ENCODE measurements around the gene DVL2. TPM values are rescaled to one million over a fixed set of nuclear protein-coding genes. Genes with fewer than 3 reads are reported as not detected.

The DVL2 gene
- total RNA-seq, 1 donor from 2014 or later: 49.1 TPM

DNA sequence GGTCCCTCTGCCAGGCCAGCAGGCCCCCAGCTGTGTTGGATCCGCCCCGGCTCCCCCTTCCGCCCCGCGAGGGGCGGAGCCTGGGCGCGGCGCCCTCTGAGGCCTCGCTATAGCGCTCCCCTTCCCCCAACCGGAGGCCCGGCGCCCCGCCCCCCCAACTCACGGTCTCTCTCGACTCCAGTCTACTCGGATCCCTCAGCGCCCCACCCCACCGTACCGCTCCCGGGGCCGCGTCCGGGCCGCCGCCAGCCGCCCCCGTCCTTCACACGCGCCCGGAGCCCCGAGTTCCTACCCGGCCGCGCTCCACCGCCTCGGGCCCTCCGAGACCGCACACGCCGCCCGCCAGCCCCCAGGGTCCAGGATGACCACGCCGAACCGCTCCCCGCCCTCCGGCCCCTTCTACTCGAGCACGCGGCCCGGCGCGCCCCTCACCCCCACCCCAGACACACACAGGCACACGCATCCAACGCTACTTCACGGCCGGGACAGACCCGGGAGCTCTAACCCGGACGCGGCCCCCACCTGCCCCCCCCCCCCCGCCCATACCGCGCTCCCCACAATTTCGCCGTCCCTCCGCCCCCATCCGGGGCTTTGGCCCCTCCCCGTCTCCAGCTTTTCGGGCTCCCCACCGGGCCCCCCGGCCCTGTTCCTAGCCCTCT is 3.6 kb upstream of the DVL2 start:
- DNase-seq: peak; percentile 33

DNA sequence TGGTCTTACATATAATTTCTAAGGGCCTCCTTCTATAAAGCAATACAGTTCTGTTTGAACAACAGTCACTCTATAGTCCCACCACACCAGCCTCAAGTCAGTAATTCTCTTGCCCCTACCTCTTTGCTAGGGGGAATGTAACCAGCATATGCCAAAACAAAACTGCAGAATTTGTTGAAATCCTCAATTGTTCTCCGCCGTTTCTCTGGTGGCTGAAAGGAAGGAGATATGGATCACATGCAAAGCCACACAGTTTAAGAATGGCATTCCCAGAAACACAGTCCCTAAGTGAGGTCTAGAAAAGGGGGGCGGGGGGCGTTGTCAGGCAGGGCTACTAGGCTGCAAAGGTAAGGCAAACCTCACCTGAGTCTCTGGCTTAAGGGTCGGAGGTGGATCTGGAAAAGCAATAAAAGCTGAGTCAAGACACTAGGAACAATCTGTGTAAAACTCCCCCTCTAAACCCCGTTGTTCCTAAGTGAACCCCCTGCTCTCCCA is 3.0 kb upstream of the DVL2 start:
- no peak for DNase-seq

DNA sequence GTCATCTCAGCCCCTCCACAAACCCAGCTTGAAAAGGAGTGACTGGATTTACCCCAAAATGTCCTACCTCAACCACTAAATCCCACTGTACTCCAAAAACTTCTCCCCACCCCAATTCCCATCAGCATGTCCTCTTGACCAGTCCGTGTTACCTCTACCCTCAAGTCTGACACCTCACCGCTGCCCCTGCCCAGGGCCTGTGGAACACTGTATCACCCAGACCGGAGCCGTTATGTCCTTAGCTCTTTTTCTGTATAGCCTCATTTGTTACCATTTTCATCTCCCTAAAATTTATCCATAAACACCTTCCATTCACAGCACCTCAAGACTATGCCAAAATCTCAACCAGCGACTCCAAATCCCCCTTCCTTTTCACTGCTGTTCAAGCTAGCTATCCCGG is 2.5 kb upstream of the DVL2 start:
- DNase-seq: no peak

DNA sequence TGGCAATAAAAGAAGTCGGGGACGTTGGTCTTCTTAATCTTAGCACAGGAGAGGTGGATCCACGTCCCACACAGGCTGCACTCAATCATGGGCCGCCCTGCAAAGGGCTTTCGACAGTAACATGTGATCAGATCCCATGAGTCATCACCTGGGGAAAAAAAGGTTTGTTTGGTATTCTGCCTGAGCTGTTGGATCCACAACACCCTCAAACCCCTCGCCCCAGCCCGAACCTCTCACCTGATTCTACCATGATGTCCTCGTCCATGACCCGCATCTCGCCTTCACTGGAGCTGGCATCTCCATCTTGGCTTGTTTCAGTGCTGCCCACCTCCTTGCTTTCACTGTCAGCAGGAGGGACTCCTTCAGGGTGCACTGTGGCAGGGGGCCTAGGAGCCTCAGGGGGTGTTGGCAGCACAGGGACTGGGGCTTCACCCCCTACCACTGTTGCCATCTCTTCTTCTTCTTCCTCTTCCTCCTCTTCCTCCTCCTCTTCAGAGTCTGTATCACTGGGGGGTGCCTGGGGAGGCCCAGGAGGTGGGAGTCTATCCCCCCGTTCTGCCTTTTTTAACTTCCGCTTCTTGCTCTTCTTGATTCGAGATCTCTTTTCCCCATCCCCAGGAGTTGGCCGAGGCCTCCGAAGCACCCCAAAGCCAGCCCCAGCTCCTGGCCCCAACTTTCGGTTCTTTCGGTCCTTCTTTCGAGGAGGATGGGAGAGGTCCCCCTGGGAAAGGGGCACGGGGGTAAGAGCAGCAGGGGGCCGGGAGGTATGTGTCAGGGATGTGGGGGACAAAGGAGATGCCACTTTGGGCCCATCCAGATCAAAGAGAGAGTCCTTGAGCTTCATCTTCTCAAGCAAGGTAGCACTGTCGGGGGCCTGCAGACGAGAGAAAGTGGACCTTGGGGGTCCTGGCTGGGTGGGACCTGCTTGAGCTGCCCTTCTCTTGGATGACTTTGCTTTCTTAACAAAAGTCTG is 1.7 kb upstream of the DVL2 start:
- DNase-seq: no peak

DNA sequence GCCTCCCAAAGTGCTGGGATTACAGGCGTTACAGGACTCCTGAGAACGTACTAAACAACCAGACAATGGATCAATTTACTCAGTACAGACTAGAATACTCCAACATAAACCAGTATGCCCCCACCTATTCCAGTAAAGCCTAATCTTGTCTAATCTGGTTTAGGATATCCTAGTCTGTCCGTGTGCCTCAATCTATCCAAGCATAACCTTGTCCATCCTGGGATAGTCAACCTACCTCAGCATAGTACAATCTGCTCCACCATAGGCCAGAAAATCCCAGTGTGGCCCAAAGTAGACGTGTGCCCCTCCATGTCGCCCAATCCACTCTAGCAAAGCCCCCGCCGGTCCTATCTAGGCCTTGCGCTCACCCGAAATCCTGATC is 625 bp downstream of the DVL2 start:
- DNase-seq: no peak

DNA sequence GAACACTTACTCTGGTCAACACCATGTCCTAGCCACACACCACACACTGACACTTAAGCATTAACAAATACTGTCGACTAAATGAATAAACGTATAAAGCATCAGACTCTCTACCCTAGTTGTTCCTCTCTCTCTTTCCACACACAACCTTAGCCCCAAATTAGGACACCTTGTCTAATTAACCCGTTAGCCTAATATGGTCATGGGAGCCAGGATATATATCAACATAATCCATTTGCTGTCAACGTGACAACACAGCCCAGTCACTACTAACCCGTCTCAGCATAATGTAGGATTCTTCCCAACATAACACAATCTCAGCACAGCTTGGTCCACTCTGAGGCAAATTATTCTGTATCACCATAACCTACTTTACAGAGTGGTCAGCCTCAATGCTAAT is 2.2 kb downstream of the DVL2 start:
- DNase-seq: no peak

DNA sequence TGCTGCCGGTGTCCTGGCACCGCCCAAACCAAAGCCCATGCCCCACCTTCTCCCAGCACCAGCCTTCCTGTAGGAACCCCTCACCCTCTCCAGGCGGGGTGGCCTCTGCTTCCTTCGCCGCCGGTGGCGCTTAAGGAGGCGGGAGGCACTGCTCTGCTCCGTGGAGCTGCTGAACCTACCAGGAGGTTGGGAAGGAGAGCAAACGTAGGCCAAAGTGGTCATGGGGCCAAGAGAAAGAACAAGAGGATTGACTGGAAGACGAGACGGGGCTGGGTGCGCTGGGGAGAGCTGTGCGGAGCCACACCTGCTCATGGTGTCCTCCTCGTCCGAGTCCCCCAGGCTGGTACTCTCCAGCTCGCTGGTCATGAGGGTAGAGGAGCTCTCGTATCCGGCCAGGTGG is 4.8 kb downstream of the DVL2 start:
- DNase-seq: no peak

DNA sequence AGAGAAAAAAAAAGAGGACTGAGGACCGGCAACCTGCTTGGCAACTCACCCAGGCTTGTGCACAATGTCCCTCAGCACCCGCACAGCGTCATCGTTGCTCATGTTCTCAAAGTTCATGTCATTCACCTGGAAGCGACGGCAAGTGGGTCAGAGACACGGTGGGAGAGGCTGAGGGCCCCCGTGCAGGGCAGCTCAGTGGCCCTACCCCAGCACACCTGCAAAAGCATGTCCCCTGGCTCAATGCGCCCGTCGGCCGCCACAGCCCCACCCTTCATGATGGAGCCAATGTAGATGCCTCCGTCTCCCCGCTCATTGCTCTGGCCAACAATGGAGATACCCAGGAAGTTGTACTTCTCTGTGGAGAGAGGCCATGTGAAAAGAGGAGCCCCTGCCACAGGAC is 5.4 kb downstream of the DVL2 start:
- no peak for DNase-seq

DNA sequence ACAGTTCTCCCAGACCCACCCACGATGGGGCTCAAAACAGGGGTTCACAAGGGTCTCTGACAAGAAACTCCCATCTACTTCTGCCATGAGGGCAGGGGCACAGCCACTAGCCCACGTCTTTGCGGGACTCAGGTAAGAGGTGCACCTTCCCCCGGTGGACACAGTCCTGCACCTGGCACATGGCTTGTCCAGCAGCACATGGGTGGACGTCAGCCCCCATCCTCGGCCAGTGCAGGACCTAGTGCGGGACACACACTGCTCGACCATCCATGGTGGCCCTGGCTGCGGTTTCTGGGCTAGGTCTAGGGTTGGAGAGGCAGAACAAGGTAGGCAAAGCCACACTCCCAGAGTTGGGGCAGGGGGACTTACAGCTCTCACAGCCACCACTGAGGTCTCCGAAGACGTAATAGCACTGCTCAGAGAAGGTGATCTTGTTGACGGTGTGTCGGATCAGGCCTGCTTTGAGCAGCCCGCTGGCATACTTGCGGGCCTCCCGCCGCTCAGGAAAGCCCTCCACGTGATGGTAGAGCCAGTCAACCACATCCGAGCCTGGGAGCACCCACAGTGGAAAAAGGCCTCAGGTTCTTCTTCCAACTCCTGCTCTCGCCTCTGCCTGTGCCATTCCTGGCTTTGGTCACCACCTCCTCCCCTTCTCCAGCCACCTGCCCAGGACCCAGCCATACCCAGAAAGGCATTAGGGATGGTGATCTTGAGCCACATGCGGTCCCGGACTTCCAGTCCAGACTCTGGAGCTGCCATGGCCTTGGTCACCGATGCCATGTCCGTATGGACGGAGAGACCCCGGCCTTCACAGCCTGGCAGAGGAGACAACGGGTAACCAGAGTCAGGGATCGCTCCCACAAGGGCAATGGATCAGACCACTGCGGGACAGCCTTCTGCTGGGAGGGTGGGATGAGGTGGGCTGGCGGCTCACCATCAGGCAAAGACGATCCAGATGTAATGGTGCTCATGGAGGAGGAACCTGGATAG is 7.3 kb downstream of the DVL2 start:
- no peak for DNase-seq

DNA sequence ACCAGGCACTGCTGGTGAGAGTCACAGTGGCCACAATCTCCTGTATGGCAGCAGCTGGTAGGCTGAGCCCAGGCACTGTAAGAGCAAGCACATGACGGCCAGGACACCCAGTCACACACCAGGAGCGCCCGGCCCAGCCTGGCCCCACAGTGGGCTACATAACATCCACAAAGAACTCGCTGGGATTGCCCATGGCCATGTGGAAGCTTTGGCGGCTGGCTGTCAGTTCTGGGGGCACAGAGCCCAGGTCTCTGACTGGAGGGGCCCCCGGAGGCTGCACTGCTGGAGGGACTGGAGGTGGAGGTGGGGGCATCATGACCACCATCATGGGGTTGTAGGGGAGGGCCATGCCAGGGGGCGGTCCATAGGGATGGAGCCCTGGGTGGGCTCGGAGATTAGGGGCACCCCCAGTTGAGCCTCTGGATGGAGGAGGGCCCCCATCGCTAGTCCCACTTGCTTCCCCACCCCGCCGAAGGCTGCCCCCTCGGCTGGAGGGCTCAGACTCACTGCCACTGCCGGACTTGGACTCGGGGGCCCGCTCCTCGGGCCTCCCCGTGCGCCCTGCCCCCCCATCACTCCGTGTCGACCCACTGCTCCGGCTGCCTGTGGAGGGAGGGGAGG is 8.5 kb downstream of the DVL2 start:
- no peak for DNase-seq

DNA sequence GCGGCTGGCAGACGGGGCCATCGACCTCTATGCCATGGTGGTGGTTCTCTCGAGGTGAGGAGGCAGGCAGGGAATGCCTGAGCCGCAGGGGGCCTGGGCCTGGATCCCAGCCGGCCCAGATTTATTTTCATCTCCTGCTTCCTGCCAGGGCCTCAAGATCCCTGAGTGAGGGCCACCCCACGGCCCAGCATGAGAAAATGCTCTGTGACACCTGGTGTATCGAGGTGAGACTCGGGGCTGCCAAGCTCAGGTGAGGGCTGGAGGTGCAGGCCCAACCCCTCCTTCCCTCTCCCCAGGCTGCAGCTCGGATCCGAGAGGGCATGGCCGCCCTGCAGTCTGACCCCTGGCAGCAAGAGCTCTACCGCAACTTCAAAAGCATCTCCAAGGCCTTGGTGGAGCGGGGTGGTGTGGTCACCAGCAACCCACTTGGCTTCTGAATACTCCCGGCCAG is 9.6 kb downstream of the DVL2 start:
- no peak for DNase-seq

DNA sequence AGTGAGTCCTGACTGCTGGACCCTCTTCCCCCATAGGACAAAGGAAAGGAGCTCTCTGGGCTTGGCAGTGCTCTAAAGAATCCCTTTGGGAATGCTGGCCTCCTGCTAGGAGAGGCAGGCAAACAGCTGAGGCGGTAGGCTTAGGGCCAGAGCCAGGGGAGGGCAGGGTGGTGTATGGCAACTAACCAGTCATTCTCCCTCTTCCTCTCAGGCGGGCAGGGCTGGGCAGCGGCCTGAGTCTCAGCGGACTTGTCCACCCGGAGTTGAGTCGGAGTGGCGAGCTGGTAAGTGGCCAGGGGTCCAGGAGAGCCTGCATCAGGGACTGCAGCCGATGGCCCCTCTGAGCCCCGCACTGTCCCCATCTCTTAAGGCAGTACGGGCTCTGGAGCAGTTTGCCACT is 10.2 kb downstream of the DVL2 start:
- DNase-seq: no peak

DNA sequence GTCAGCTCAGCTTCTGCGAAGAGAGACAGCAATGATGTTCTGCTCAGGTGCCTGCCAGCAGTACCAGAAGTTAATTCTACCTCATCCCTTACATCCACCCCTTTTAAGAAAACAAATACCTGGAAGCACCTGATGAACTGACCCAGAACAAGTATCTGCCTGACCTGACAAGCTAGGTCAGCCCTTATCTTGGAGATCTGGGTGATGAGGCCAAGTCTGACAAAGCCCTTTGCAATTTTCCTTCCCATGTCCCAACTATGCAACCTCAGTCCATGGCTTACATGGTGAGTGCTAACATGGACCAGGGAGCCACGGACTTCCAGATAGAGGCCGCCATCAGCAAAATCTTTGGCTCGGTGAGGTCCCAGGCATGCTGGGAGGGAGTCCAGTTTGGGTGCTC is 10.9 kb downstream of the DVL2 start:
- no peak for DNase-seq

DNA sequence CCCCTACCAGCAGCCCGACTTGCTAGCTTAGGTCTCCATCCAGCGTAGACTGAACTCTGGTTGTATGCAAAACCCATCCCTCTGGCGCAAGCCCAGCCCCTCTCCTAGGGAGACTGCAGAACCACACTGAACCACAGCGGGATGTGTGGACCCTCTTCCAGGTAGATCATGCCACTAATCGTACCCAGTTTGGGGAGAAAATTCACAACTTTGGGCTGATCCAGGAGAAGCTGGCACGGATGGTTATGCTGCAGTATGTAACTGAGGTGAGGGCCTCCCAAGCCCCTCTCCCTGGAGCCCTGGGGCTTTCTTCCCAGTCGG is 11.4 kb downstream of the DVL2 start:
- DNase-seq: no peak

DNA sequence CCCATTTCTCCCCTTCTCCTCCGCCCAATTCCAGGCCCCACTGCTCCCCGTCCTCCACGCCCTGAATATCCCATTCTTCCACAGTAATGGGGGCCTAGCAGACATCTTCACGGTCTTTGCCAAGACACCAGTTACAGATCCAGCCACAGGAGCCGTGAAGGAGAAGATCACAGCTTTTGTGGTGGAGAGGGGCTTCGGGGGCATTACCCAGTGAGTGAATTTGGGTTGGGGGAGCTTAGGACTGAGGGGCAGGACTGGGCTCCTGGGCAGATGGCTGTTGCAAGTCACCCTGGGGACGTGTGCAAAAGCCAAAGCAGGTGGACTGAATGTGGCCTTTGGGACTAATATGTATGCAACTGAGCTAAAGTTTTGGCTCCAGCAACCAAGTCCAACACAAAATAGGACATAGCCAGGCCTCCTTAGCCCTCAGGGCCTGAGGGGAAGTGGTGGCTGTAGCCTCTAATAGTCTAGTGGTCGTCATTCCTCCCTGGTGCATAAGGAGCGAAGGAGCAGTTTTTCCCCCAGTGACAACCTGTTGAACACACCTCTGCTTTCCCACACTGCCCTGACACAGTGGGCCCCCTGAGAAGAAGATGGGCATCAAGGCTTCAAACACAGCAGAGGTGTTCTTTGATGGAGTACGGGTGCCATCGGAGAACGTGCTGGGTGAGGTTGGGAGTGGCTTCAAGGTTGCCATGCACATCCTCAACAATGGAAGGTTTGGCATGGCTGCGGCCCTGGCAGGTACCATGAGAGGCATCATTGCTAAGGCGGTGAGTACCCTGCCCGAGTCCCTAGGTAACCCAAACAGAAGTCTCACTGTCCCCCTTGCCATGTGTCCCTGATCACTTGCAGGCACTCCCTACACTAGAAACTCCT is 12.0 kb downstream of the DVL2 start:
- no peak for DNase-seq

DNA sequence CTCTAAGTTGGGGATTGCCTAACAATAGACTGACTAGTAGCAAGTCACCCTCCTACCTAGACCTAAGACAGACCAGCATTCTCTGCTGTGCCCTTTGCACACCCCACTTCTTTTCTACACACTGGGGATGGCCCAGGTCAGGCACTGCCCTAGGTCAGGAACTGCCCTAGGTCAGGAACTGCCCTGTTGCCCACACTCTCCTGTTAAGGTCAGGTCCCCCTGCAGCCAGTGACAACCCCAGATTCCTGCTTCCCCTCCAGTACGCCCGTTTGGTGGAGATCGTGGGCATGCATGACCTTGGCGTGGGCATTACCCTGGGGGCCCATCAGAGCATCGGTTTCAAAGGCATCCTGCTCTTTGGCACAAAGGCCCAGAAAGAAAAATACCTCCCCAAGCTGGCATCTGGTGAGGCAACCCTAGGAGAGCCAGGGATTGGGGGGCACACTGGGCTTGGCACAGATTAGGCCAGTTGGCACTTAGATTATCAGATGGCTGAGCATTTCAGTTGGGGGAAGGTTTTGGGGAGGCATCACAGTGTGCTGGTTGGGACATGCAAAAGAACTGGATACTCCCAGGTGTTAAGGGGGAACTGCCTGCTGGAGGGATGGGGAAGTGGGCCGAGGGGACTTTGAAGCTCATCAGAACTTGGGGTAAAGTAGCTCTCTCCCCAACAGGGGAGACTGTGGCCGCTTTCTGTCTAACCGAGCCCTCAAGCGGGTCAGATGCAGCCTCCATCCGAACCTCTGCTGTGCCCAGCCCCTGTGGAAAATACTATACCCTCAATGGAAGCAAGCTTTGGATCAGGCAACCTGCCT is 12.8 kb downstream of the DVL2 start:
- no peak for DNase-seq

DNA sequence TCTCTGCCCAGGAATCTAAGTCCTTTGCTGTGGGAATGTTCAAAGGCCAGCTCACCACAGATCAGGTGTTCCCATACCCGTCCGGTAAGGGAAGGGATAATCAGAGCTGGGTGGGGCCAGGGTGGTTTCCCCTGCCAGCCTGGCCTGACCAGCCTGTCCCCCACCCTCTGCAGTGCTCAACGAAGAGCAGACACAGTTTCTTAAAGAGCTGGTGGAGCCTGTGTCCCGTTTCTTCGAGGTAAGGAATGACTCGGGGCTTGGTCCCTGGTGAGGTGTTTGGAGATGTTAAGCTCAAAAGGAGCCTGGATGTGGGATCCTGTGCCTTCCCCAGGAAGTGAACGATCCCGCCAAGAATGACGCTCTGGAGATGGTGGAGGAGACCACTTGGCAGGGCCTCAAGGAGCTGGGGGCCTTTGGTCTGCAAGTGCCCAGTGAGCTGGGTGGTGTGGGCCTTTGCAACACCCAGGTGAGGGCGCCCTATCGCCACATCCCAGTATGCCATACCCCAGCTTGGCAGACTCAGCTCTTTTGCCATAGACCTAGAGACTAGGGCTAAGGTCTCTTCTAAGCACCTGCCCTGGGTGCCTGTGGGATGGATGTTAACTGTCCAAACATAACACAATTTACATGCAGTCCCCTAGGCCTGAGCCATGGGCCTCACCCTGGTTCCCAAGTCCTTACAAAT is 13.6 kb downstream of the DVL2 start:
- no peak for DNase-seq

DNA sequence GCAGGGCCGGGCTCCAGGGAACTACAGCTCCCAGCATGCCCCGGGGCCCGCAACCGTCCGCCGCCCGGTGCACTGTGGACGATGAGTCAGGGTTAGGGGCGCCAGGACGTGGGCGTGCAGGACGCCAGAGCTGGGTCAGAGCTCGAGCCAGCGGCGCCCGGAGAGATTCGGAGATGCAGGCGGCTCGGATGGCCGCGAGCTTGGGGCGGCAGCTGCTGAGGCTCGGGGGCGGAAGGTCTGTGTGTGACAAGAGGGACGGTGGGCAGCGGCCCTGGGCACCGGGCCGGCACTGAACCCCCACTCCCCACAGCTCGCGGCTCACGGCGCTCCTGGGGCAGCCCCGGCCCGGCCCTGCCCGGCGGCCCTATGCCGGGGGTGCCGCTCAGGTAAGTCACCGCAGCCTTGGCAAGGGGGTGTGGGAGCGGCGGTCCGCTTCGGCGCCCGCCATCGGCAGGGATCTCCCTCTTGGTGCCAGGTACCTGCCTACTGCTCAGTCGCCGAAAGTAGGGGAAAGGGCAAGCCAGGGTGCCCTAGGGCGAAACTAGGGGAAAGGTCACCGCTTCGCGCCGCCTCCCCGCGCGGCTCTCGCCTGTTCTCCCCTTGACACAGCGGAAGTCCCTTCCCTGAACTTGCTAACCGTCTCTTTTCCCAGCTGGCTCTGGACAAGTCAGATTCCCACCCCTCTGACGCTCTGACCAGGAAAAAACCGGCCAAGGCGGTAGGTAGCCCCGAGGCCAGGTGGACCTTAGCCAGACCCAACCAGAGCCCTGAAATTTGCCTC is 14.3 kb downstream of the DVL2 start, which contains the start of the genes ACADVL and DLG4:
Gene ACADVL, plus strand, starts transcription at position 127 of the 781 bp plus-strand sequence. Its CDS starts 47 bp downstream, at position 174.
Gene DLG4, minus strand, starts transcription at position 25 of the 781 bp plus-strand sequence.
- peak; percentile 81 for DNase-seq
